Measurements from ENCODE around the gene MRPS6. TPM values are rescaled to one million over a fixed set of nuclear protein-coding genes. Genes with fewer than 3 reads are reported as not detected.

MRPS6 gene
- total and polyA plus RNA-seq, 10 of the 15 experiments (the other 5 are each of a cell fraction or from before 2014, with no cell fraction given) = 32.5 to 232 (median 90.3) TPM

DNA sequence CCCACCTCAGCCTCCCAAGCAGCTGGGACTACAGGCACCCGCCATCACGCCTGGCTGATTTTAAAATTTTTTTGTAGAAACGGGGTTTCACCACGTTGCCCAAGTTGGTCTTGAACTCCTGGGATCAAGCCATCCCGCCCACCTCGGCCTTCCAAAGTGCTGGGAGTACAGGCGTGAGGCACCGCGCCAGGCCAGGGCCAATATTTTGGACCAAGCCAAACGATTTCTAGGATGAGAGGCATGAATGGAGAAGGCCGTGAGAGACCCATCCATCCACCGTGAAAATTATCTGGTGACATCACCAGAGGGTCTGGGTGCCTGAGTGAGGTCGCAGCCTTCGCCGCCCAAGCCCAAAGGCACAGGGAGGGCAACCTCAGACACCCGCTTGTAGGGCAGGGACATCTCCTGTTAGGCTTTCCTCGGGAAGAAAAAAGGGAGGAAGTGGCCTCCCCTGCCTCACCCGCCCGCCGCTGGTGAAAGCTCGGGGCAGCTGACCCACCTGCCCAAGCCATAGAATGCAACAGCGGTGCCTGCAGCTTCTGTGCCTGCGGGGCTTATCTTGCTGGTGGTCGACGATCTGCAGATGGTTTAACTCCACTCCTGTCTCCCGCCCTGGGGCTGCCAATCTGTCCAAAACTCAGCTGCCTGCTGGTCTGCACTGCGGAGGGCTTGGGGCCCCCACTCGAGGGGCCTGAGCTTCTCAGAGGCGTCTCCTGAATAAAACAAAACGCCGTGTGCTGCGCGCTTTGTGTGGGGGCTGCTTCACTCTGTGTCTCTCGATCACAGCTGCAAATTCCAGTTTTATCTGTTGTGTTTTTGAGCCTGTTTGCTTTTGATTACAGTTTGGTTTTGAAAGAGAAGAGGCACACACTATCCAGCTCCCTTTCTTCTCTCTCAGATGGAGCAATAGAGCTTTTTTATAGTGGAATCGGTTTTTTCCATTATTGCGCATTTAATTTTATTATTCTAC is 85.8 kb downstream of the MRPS6 start:
- H2AFZ ChIP-seq (ENCODE audit: control insufficient read depth, low read depth, low read length) = no peak overlapping the region
- SMC1A ChIA-PET (ENCODE audit: uncharacterized antibody, unreplicated experiment) = interaction anchor here (0.7 kb wide), 1 partner anchor 28 kb away, joined by 3 read pairs; no protein-coding TSS in a partner anchor
- ATAC-seq (no peak), FAIRE-seq (no peak), DNase-seq (ENCODE audit: low read depth, low spot score) (no peak)
- TF ChIP-seq SRF (IDR thresholded peaks at IDR 0.05; ENCODE audit: low read depth in 2 of 2, low read length in 2 of 2) (no peak), ELK1 (IDR thresholded peaks at IDR 0.05; ENCODE audit: low read depth, low read length) (no peak), WRNIP1 (IDR thresholded peaks at IDR 0.05; ENCODE audit: borderline replicate concordance, low read depth, low read length) (no peak), HDAC6 (IDR thresholded peaks at IDR 0.05; ENCODE audit: unreplicated experiment) (no peak), GABPA (IDR thresholded peaks at IDR 0.05; ENCODE audit: low read depth) (no peak), TCF12 (IDR thresholded peaks at IDR 0.05; ENCODE audit: low read depth, low read length) (no peak), HDGF (IDR thresholded peaks at IDR 0.05) (no peak), PAX5 (IDR thresholded peaks at IDR 0.05; ENCODE audit: borderline replicate concordance, low read depth, low read length) (no peak), RELA (IDR thresholded peaks at IDR 0.05; ENCODE audit: borderline replicate concordance, partially characterized antibody) (no peak), CHD2 (IDR thresholded peaks at IDR 0.05; ENCODE audit: borderline replicate concordance, low read depth, low read length) (no peak)
- TF ChIP-seq, protein P1, sequence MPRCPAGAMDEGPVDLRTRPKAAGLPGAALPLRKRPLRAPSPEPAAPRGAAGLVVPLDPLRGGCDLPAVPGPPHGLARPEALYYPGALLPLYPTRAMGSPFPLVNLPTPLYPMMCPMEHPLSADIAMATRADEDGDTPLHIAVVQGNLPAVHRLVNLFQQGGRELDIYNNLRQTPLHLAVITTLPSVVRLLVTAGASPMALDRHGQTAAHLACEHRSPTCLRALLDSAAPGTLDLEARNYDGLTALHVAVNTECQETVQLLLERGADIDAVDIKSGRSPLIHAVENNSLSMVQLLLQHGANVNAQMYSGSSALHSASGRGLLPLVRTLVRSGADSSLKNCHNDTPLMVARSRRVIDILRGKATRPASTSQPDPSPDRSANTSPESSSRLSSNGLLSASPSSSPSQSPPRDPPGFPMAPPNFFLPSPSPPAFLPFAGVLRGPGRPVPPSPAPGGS (IDR thresholded peaks at IDR 0.05; ENCODE audit: borderline replicate concordance, insufficient read depth, low read depth, low read length, poor library complexity, severe bottlenecking) = no peak
- no peaks in the 10 kb centered on the region; the same call in 2 of the 3 replicates for H3K9me3 ChIP-seq (replicated peaks; ENCODE audit: control insufficient read depth, insufficient read depth, low read length)
- POLR2A ChIA-PET = no interaction called here
- CTCF ChIA-PET = no interaction called here
- H4K20me1 ChIP-seq (ENCODE audit: control insufficient read depth, insufficient read depth) = no peaks in the 10 kb centered on the region
- no peak overlapping the region for H3K4me2 ChIP-seq (ENCODE audit: control insufficient read depth, insufficient read depth)
- no TSS peak for BruUV-seq (replicated peaks)
- no peaks in the 10 kb centered on the region for H3K4me1 ChIP-seq (ENCODE audit: control insufficient read depth, insufficient read depth, low read length)
- WGBS (ENCODE audit: insufficient coverage, insufficient replicate concordance, low lambda C conversion rate, missing lambda C conversion rate) = 93% methylated on average over 35 of the region's 36 CpGs
- H3K9ac ChIP-seq (ENCODE audit: control insufficient read depth, insufficient read depth, low read length) = no peak overlapping the region
- H3K4me3 ChIP-seq = no peak overlapping the region
- H3K27me3 ChIP-seq (replicated peaks in 1 of 2; ENCODE audit: control insufficient read depth in 2 of 2, insufficient read depth in 2 of 2, low read length in 1 of 2) = no peaks in the 10 kb centered on the region
- no peak overlapping the region for H3K27ac ChIP-seq (ENCODE audit: control insufficient read depth, insufficient read depth)
- no peaks in the 10 kb centered on the region for H3K36me3 ChIP-seq (ENCODE audit: control insufficient read depth in 2 of 2, insufficient read depth in 2 of 2, low read length in 1 of 2)
- intact Hi-C loops (cut with micrococcal nuclease; ENCODE audit: unreplicated experiment) = no loop called here
- RAD21 ChIA-PET (ENCODE audit: unreplicated experiment) = no interaction called here
- in situ Hi-C loops (cut with MboI) = no loop called here
- no peaks in the 10 kb centered on the region for H3K79me2 ChIP-seq (ENCODE audit: control insufficient read depth, insufficient read depth, low read length)

Data from GM12878 (cell line).